IgD-negative memory B cell (primary cell): Measurements from ENCODE around the gene NPM1. TPM values are rescaled to one million over a fixed set of nuclear protein-coding genes. Genes with fewer than 3 reads are reported as not detected.
"Not testable (repeated sequence)": the region's sequence is repeated elsewhere in the genome, so short reads cannot be mapped to it uniquely, and the experiment has no call there.

ENCODE experiments used
- H3K27ac Mint-ChIP-seq, 3 donors: one replicate each; pipeline ENCODE4 v1.8.0; 2020 to 2022; ENCODE audit warnings: mild to moderate bottlenecking in 3 of 3, mixed read lengths in 3 of 3, moderate library complexity in 1 of 3
- H3K27me3 Mint-ChIP-seq: one replicate; pipeline ENCODE4 v1.8.0; 2021; ENCODE audit warnings: mixed read lengths
- H3K36me3 Mint-ChIP-seq: one replicate; pipeline ENCODE4 v1.8.0; 2020; ENCODE audit warnings: mild to moderate bottlenecking, mixed read lengths
- H3K4me1 Mint-ChIP-seq, 3 donors: one replicate each; pipeline ENCODE4 v1.8.0; 2020 to 2022; ENCODE audit warnings: mixed read lengths in 3 of 3, mild to moderate bottlenecking in 1 of 3
- H3K4me3 Mint-ChIP-seq, 4 donors: one replicate each; pipeline ENCODE4 v1.8.0; 2020 to 2022; ENCODE audit warnings: mild to moderate bottlenecking in 4 of 4, mixed read lengths in 4 of 4, moderate library complexity in 3 of 4
- H3K9me3 Mint-ChIP-seq, 3 donors: one replicate each; pipeline ENCODE4 v1.8.0; 2020 to 2021; ENCODE audit warnings: mixed read lengths in 3 of 3, mild to moderate bottlenecking in 1 of 3
- polyA plus RNA-seq: library from polyadenylated mRNA; unstranded; fragments of 300-500 nt; fragmentation: Illumina TruSeq; gene quantifications from one replicate; pipeline ENCODE4 v1.2.3, GENCODE V29; 2021

Gene NPM1
- polyA plus RNA-seq, 1 donor from 2014 or later: 715 TPM

GRCh38 chr5:171413993-171414392, 26.3 kb downstream of the NPM1 start:
- peak overlapping the region in 1 of 3 donors; percentile 57 for H3K27ac Mint-ChIP-seq
- H3K9me3 Mint-ChIP-seq, H3K4me3 Mint-ChIP-seq: not testable (repeated sequence)

GRCh38 chr5:171415115-171415730, 27.6 kb downstream of the NPM1 start:
- peaks cover 6% of the 10 kb centered on the region for H3K27me3 Mint-ChIP-seq
- H3K27ac Mint-ChIP-seq: no peak overlapping the region
- H3K9me3 Mint-ChIP-seq: no peaks in the 10 kb centered on the region
- H3K4me3 Mint-ChIP-seq: no peak overlapping the region
- H3K36me3 Mint-ChIP-seq: peaks cover 2% of the 10 kb centered on the region
- peaks cover 4 to 13% (median 6%) of the 10 kb centered on the region in 3 donors for H3K4me1 Mint-ChIP-seq

More at GRCh38 chr5:171413993-171414392, 26.3 kb downstream of the NPM1 start:
- H3K27me3 Mint-ChIP-seq, H3K36me3 Mint-ChIP-seq: not testable (repeated sequence)
- H3K4me1 Mint-ChIP-seq: peaks cover 3 to 13% (median 4%) of the 10 kb centered on the region in 3 donors

GRCh38 chr5:171416160-171417049, 28.8 kb downstream of the NPM1 start:
- peaks cover 4 to 13% (median 6%) of the 10 kb centered on the region in 3 donors for H3K4me1 Mint-ChIP-seq
- H3K4me3 Mint-ChIP-seq: no peak overlapping the region
- peaks cover 10% of the 10 kb centered on the region for H3K27me3 Mint-ChIP-seq
- H3K9me3 Mint-ChIP-seq: no peaks in the 10 kb centered on the region
- peaks cover 2% of the 10 kb centered on the region for H3K36me3 Mint-ChIP-seq
- H3K27ac Mint-ChIP-seq: peak overlapping the region in 2 of 3 donors; percentile 33 to 61

- H3K36me3 Mint-ChIP-seq: no peaks in the 10 kb centered on the region
- peak overlapping the region in 1 of 3 donors; percentile 56 for H3K27ac Mint-ChIP-seq
- H3K27me3 Mint-ChIP-seq: peaks cover 10% of the 10 kb centered on the region
- peaks cover 4 to 13% (median 6%) of the 10 kb centered on the region in 3 donors for H3K4me1 Mint-ChIP-seq
- peak overlapping the region; percentile 80 to 84 (median 82) for H3K4me3 Mint-ChIP-seq
- no peaks in the 10 kb centered on the region for H3K9me3 Mint-ChIP-seq
Observed at GRCh38 chr5:171418316-171418981, 30.8 kb downstream of the NPM1 start.

- Mint-ChIP-seq H3K4me3 (peak within 1 kb of the TSS; percentile 80 to 89 (median 85)), H3K27ac (peak within 1 kb of the TSS in 1 of 3 donors; percentile 56), H3K36me3 (no peaks in the 10 kb centered on the region), H3K9me3 (no peaks in the 10 kb centered on the region), H3K27me3 (peaks cover 10% of the 10 kb centered on the region), H3K4me1 (peaks cover 6 to 13% (median 6%) of the 10 kb centered on the region in 3 donors)
Observed at GRCh38 chr5:171418982-171419687, 31.5 kb downstream of the NPM1 start, which contains the start of gene FGF18. Gene FGF18 (plus strand): TSS chr5:171419647. CDS start chr5:171420200, 553 bp downstream.

- Mint-ChIP-seq H3K36me3 (no peaks in the 10 kb centered on the region), H3K27me3 (peaks cover 10% of the 10 kb centered on the region), H3K4me1 (peaks cover 6 to 13% (median 6%) of the 10 kb centered on the region in 3 donors), H3K9me3 (no peaks in the 10 kb centered on the region), H3K27ac (no peak overlapping the region), H3K4me3 (peak overlapping the region in 3 of 4 donors; percentile 71 to 89 (median 89))
Observed at GRCh38 chr5:171419688-171420430, 32.2 kb downstream of the NPM1 start.

- Mint-ChIP-seq H3K36me3 (no peaks in the 10 kb centered on the region), H3K27ac (no peak overlapping the region), H3K27me3 (peaks cover 10% of the 10 kb centered on the region), H3K4me1 (peaks cover 6 to 13% (median 6%) of the 10 kb centered on the region in 3 donors), H3K9me3 (no peaks in the 10 kb centered on the region), H3K4me3 (peak overlapping the region; percentile 26 to 89 (median 80))
Observed at GRCh38 chr5:171420431-171421241, 33.0 kb downstream of the NPM1 start.

GRCh38 chr5:171421331-171422262, 33.9 kb downstream of the NPM1 start:
- Mint-ChIP-seq H3K36me3 (no peaks in the 10 kb centered on the region), H3K4me1 (peaks cover 6 to 13% (median 6%) of the 10 kb centered on the region in 3 donors), H3K27me3 (peaks cover 10% of the 10 kb centered on the region), H3K4me3 (peak overlapping the region in 2 of 4 donors; percentile 38 to 53), H3K27ac (no peak overlapping the region), H3K9me3 (no peaks in the 10 kb centered on the region)

GRCh38 chr5:171422495-171422894, 34.8 kb downstream of the NPM1 start:
- H3K27me3 Mint-ChIP-seq: peaks cover 10% of the 10 kb centered on the region
- H3K9me3 Mint-ChIP-seq: no peaks in the 10 kb centered on the region
- no peak overlapping the region for H3K27ac Mint-ChIP-seq
- H3K36me3 Mint-ChIP-seq: no peaks in the 10 kb centered on the region
- H3K4me3 Mint-ChIP-seq: no peak overlapping the region
- H3K4me1 Mint-ChIP-seq: peaks cover 6% of the 10 kb centered on the region in 3 donors

- no peaks in the 10 kb centered on the region for H3K36me3 Mint-ChIP-seq
- peaks cover 5 to 6% (median 6%) of the 10 kb centered on the region in 3 donors for H3K4me1 Mint-ChIP-seq
- H3K4me3 Mint-ChIP-seq: no peak overlapping the region
- no peaks in the 10 kb centered on the region for H3K9me3 Mint-ChIP-seq
- no peak overlapping the region for H3K27ac Mint-ChIP-seq
- H3K27me3 Mint-ChIP-seq: peaks cover 10% of the 10 kb centered on the region
Observed at GRCh38 chr5:171422902-171423663, 35.4 kb downstream of the NPM1 start.

GRCh38 chr5:171424726-171425125, 37.1 kb downstream of the NPM1 start:
- Mint-ChIP-seq H3K4me3 (no peak overlapping the region), H3K27me3 (peaks cover 7% of the 10 kb centered on the region), H3K27ac (no peak overlapping the region)

More at GRCh38 chr5:171424726-171425125, 37.1 kb downstream of the NPM1 start:
- peaks cover 0 to 4% (median 2%) of the 10 kb centered on the region in 3 donors for H3K4me1 Mint-ChIP-seq
- no peaks in the 10 kb centered on the region for H3K36me3 Mint-ChIP-seq
- no peaks in the 10 kb centered on the region for H3K9me3 Mint-ChIP-seq
